RWPE2 (cell line): Measurements from ENCODE around the gene RFC4.
A peak's percentile ranks its signal among the peaks of the same experiment; 100 is the strongest.

Experiments used
- ATAC-seq: fragments of 200-7000 bp; cut with Tn5 transposase; 3 replicates; pipeline ENCODE4 v1.9.1; 2021; ENCODE audit warnings: low read depth
- DNase-seq: peaks from one replicate; pipeline ENCODE4 v3.0.0-alpha.2; 2020; ENCODE audit warnings: low spot score
- H3K27ac ChIP-seq: fragments of 450-650 bp; 2 replicates; pipeline ENCODE4 v1.5.1; 2017; ENCODE audit warnings: mild to moderate bottlenecking; ENCODE audit not compliant: poor library complexity, severe bottlenecking
- H3K27me3 ChIP-seq: fragments of 250-450 bp; sonication (Bioruptor Pico); 2 replicates; pipeline ENCODE4 v1.5.1; 2021; ENCODE audit warnings: mild to moderate bottlenecking, moderate library complexity; ENCODE audit not compliant: insufficient read depth, poor library complexity, severe bottlenecking
- H3K36me3 ChIP-seq: fragments of 250-450 bp; sonication (Bioruptor Pico); 2 replicates; pipeline ENCODE4 v1.5.1; 2020; ENCODE audit warnings: low read depth, mild to moderate bottlenecking, moderate library complexity
- H3K4me1 ChIP-seq: fragments of 250-450 bp; sonication (Bioruptor Pico); 2 replicates; pipeline ENCODE4 v1.5.1; 2021; ENCODE audit warnings: mild to moderate bottlenecking, moderate library complexity; ENCODE audit not compliant: insufficient read depth, poor library complexity, severe bottlenecking
- H3K4me3 ChIP-seq: fragments of 250-450 bp; sonication (Bioruptor Pico); 2 replicates; pipeline ENCODE4 v1.5.1; 2021; ENCODE audit warnings: mild to moderate bottlenecking, moderate library complexity; ENCODE audit not compliant: severe bottlenecking
- H3K9me3 ChIP-seq: fragments of 250-450 bp; sonication (Bioruptor Pico); 2 replicates; pipeline ENCODE4 v1.5.1; 2021; ENCODE audit warnings: mild to moderate bottlenecking, moderate library complexity; ENCODE audit not compliant: severe bottlenecking
- TF ChIP-seq, protein P1 (sequence below): fragments of 450-650 bp; IDR thresholded peaks from one replicate; pipeline ENCODE4 v1.5.1; 2017; ENCODE audit warnings: mild to moderate bottlenecking, moderate library complexity; ENCODE audit not compliant: poor library complexity, severe bottlenecking

The RFC4 gene

DNA sequence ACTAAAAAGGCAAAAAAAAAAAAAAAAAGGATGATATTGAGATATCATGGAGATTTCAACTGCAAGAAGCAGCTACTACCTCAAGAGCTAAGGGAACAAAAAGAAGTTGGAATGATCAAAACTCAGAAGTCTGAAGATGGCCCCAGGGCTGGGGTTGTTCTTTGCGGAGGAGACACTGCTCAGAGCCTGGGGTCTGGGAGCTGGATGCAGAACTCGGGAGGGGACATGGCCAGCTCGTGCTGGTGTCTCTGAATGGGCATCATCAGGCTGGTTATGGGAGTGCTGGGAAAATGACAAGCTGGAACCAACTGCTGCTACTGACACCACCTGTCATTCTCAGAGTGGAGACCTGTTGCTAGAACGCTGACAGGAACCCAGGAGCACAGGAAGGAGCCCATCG lies 22.1 kb upstream of the RFC4 start:
- no peak for DNase-seq
- Histone ChIP-seq H3K4me3 (no peak overlapping the region), H3K27ac (no peak overlapping the region), H3K36me3 (no peaks in the 10 kb centered on the region), H3K9me3 (no peaks in the 10 kb centered on the region), H3K27me3 (peaks cover 51% of the 10 kb centered on the region), H3K4me1 (no peaks in the 10 kb centered on the region)
- TF ChIP-seq, protein P1, sequence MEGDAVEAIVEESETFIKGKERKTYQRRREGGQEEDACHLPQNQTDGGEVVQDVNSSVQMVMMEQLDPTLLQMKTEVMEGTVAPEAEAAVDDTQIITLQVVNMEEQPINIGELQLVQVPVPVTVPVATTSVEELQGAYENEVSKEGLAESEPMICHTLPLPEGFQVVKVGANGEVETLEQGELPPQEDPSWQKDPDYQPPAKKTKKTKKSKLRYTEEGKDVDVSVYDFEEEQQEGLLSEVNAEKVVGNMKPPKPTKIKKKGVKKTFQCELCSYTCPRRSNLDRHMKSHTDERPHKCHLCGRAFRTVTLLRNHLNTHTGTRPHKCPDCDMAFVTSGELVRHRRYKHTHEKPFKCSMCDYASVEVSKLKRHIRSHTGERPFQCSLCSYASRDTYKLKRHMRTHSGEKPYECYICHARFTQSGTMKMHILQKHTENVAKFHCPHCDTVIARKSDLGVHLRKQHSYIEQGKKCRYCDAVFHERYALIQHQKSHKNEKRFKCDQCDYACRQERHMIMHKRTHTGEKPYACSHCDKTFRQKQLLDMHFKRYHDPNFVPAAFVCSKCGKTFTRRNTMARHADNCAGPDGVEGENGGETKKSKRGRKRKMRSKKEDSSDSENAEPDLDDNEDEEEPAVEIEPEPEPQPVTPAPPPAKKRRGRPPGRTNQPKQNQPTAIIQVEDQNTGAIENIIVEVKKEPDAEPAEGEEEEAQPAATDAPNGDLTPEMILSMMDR = no peak
- no peak for ATAC-seq

DNA sequence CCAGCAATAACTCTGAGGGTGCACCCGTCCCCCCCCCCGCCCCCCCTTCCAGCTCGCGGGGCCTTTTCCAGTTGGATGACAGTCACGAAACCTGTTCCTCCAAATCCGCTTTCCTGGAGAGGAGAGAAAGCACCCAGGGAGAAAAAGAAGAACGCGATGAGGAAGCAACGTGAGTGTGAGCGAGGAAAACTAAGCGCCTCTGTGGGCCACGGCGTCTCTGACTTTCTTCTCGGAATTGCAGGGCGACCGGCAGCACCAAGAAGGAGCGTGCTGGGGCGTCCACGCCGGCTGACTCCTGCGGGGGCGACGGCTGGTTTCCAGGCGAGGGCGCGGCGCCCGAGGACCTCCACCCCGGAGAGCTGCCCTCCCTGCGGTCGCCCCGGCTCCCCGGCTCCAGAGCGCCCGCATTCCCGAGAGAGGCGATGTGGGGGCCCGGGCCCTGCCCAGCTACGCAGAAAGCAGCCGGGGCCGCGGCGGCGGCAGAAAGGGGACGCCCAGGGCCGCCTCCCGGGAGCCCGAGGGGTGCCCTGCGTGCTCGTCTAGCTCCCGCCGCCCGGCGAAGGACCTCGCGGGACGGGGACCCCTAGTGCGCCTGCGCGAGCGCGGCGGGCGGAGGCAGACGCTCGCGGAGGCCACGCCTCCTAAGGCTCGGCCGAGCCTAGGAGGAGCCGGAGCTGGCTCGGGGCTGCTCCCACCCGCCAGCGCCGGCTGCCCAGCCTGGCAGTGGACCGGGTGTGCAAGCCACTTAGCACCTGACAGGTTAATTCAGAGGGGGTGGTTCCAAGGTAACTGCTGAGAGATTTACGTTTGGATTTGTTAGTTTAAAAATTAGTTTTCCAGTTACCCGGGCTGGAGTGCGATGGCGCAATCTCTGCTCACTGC lies 20.9 kb upstream of the RFC4 start:
- Histone ChIP-seq H3K4me1 (no peaks in the 10 kb centered on the region), H3K4me3 (peak overlapping the region; percentile 44), H3K27me3 (peaks cover 43% of the 10 kb centered on the region), H3K9me3 (no peaks in the 10 kb centered on the region), H3K27ac (no peak overlapping the region), H3K36me3 (no peaks in the 10 kb centered on the region)
- ATAC-seq (peak; percentile 84), DNase-seq (peak; percentile 78)
- TF ChIP-seq, protein P1 = no peak

DNA sequence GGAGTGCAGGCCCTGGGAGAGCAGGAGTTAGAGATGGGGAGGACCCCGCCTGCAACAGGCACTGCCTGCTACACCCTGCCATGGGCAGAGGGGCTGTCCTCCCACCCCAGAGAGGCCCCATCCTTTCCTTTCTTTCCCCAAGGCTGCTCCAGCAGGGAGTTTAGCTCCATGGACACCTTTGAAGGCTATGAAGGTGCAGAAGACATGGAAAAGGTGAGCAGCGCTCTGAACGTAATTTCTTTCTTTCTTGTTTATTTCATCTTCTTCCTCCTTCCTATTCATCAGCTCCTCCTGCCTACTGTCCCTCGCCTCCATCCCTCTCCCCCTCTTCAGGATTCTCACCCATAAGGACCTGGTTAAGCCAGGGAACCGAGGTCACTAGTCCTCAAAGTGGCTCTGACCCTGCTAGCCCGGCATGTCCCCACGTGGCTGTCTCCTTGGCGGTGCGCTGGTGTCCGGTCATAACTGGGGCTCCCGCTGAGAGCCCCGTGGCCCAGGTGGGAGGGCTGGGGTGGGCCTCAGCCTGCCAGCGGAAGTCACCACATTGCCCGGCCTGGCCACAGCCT lies 20.2 kb upstream of the RFC4 start:
- TF ChIP-seq, protein P1 = no peak
- H3K4me1 ChIP-seq = peaks cover 6% of the 10 kb centered on the region
- ATAC-seq = no peak
- peaks cover 37% of the 10 kb centered on the region for H3K27me3 ChIP-seq
- DNase-seq = no peak
- H3K36me3 ChIP-seq = no peaks in the 10 kb centered on the region
- H3K9me3 ChIP-seq = no peaks in the 10 kb centered on the region
- H3K27ac ChIP-seq = no peak overlapping the region
- H3K4me3 ChIP-seq = peak overlapping the region; percentile 13

DNA sequence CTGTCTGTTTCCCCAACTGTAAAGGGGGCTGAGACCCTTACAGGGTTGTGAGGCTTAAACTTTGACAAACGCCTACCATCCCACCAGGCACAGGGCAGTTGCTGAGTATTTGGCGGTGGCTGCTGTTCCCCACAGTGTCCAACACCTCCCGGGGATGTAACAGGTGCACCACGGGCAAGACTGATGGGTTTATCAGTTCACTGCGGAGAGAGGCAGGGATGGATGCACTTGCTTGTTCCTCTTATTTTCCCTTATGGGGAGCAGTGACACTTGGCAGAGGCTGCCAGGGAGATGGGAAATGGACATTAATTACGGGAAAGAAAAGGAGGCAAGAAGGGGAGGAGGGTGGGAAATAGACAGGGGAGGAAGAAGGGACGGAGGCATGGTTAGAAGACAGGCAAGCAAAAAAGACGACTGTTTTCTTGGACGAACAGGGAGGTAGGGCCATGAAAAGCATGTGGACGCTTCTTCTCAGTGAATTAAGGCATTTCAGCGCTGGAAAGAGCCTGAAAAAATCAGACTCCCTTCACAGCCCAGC lies 19.7 kb upstream of the RFC4 start:
- TF ChIP-seq, protein P1 = no peak
- Histone ChIP-seq H3K9me3 (no peaks in the 10 kb centered on the region), H3K27ac (no peak overlapping the region), H3K27me3 (peaks cover 32% of the 10 kb centered on the region), H3K36me3 (no peaks in the 10 kb centered on the region), H3K4me1 (peaks cover 6% of the 10 kb centered on the region), H3K4me3 (no peak overlapping the region)
- ATAC-seq (no peak), DNase-seq (no peak)
